Measurements from ENCODE around the gene SNX30.

Gene SNX30

DNA sequence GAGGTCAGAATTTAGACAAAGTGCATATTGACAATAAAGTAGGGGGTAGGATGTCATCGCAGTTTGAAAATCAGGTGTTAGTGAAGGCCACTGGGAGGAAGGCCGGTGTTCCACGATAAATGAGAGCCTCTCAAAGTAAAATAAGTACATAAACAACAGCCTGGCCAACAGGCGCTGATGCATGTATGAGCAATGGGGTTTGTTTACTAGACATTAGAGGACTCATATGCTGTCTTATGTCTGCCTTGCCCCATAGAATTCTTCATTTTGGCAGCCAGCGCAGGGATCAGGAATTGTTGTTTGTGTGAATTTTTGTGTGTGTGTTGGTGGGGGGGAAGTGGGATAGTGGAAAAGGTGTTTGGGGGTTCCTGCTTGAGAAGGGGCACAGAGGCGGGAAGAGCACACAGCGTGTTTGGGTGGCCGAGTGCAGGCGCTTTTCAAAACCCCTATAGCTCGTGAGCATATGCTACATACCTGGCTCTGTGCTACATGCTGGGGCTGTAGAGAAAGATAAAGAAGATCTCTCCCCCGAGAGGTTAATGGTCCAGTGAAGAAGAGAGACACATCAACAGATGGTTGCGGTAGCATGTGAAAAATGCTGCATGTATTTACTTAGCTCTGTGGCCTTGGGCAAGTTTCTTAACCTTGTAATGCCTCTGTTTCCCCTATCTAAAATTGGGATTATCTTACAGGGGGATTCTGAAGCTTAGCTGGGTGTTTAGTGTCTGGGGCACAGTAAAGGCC, 11.5 kb downstream of the SNX30 start:
- TF ChIP-seq, protein P1, sequence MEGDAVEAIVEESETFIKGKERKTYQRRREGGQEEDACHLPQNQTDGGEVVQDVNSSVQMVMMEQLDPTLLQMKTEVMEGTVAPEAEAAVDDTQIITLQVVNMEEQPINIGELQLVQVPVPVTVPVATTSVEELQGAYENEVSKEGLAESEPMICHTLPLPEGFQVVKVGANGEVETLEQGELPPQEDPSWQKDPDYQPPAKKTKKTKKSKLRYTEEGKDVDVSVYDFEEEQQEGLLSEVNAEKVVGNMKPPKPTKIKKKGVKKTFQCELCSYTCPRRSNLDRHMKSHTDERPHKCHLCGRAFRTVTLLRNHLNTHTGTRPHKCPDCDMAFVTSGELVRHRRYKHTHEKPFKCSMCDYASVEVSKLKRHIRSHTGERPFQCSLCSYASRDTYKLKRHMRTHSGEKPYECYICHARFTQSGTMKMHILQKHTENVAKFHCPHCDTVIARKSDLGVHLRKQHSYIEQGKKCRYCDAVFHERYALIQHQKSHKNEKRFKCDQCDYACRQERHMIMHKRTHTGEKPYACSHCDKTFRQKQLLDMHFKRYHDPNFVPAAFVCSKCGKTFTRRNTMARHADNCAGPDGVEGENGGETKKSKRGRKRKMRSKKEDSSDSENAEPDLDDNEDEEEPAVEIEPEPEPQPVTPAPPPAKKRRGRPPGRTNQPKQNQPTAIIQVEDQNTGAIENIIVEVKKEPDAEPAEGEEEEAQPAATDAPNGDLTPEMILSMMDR (IDR thresholded peaks at IDR 0.05): no peak
- no peak for TF ChIP-seq ZFX (IDR thresholded peaks at IDR 0.05; ENCODE audit: borderline replicate concordance)
- no peak overlapping the region for H3K27ac ChIP-seq

DNA sequence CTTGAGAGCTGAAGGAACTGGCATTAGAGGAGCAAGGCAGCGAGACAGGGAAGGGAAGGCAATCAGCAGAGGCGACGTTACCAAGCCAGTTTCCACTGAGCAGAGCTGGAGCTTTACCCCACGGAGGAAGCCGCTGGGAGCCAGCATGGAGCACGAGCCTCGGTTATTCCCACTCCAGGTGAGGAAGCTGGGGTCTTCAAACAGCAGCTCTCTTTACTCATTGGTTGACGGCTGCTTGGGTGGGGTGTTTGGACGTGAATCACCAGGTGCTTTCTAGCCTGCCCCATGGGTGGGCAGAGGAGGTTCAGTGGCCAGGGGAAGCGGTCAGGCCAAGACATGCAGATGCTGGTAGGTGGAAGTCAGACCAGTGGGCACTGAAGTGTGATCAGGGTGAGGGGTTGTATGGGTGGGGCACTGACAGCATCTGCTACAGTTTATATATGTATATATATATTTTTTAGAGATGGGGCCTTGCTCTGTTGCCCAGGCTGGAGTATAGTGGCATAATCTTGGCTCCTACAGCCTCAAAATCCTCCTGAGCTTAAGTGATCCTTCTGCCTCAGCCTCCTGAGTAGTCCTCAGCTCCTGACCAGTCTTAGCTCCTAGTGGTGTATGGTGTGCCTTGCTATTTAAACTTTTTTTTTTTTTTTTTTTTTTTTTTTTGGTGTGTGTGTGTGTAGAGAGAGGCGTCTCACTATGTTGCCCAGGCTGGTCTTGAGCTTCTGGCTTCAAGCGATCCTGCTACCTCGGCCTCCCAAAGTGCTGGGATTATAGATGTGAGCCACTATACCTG, 12.4 kb downstream of the SNX30 start:
- TF ChIP-seq, protein P1 (IDR thresholded peaks at IDR 0.05): no peak
- TF ChIP-seq ZFX (IDR thresholded peaks at IDR 0.05; ENCODE audit: borderline replicate concordance): no peak
- H3K27ac ChIP-seq: no peak overlapping the region

DNA sequence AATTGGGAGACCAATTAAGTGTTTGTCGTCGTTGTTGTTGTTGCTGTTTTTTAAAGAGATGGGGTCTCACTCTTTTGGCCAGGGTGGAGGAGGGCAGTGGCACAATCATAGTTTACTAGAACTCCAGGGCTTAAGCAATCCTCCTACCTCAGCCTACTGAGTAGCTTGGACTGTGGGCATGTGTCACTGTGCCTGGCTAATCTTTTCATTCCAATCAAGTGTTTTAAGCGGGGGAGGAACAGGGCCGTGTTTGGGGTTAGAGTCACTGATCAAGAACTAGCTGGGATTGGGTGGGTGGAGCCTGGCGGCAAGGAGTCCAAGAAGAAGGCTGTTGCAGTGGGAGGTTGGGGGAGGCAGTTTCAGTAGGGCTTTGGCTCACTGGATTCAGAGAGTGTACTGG, 13.8 kb downstream of the SNX30 start:
- H3K27ac ChIP-seq: no peak overlapping the region
- TF ChIP-seq, protein P1 (IDR thresholded peaks at IDR 0.05): no peak
- no peak for TF ChIP-seq ZFX (IDR thresholded peaks at IDR 0.05; ENCODE audit: borderline replicate concordance)

DNA sequence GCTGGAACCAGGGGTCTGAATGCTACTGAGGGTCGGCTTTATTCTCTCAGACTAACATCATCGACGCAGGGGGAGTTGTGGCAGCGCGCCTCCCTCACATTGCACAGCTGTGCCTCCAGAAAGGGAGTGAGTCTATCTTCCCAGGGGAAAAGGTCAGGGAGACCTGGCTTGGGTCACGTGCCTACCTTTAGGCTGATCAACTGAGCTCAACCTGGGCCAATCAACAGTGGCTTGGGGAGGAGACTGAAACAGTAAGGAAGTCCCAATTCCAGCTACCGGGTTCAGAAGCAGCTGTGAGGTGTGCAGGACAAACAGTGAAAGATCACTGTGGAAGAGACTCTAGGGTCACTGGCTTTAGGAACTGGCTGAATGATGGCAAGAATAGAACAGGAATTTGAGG, 14.3 kb downstream of the SNX30 start:
- no peak overlapping the region for H3K27ac ChIP-seq
- TF ChIP-seq ZFX (IDR thresholded peaks at IDR 0.05; ENCODE audit: borderline replicate concordance): no peak

DNA sequence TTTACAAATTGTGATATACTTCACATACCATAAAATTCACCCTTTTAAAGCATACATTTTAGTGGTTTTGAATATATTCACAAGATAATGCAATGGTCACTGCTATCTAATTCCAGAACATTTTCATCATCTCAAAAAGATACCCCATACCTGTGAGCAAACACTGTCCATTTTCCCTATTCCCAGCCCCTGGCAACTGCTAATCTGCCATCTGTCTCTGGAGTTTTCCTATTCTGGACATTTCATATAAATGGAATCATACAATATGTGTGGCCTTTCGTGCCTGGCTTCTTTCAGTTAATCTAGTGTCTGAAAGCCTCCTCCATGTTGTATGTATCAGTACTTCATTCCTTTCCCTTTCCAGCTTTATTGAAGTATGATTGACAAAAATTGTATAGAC, 14.7 kb downstream of the SNX30 start:
- TF ChIP-seq, protein P1 (IDR thresholded peaks at IDR 0.05): no peak
- no peak for TF ChIP-seq ZFX (IDR thresholded peaks at IDR 0.05; ENCODE audit: borderline replicate concordance)
- H3K27ac ChIP-seq: no peak overlapping the region

DNA sequence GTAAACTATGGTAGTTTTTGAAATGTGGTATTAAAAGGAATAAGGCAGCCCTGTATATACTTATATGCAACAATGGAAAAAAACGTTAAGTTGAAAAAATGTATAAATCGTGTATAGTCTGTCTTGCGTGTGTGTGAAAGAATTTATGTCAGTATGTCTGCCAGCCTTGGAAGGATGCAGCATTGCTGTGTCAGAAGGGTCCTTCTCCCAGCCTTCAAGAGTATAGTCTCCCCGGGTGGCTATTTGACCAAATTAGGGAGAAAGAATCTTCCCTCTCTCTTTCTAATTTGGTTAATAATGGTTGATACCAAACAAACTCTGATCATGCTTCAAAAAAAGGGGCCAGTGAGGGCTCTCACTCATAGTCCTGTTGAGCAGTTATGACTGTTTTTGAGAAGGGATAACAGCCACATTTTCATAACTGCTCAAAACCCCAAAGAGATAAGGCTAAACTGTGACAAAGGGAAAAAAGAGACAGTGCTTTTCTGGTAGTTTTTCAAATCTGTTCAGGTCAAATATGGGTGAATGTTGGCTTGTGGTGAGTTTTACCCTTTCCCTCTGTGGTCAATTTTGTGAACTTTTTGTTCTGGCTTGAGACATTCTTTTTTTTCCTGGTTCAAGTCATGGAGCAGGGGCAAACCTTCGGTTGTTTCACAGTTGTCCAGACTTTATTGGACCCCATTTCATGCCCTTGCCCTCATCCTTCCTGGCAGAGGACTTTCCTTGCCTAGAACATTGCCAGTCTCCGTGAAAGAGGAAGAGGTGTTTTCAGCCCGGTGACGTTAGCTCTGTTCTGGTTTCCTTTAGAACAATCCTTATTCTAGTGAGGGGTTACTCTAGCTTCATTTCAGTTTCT, 21.0 kb downstream of the SNX30 start:
- no peak overlapping the region for H3K27ac ChIP-seq
- TF ChIP-seq, protein P1 (IDR thresholded peaks at IDR 0.05): no peak
- TF ChIP-seq ZFX (IDR thresholded peaks at IDR 0.05; ENCODE audit: borderline replicate concordance): no peak

DNA sequence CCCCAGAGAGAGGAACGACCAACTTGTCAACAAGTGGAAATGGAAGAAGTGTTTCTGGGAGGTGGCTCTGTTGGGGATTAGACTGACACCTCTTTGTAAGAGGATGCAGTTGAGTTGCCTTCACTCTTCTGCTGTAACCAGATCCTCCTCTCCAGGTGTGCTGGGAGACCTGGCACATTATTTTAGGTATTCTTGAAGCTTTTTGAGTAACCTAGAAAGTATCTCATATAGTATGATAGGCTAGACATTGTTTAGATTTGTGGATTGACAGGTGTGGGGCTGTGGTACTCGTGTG, 21.6 kb downstream of the SNX30 start:
- no peak overlapping the region for H3K27ac ChIP-seq
- TF ChIP-seq ZFX (IDR thresholded peaks at IDR 0.05; ENCODE audit: borderline replicate concordance): no peak
- TF ChIP-seq, protein P1 (IDR thresholded peaks at IDR 0.05): no peak
